ENCODE results near the gene PARP16. TPM values are rescaled to one million over a fixed set of nuclear protein-coding genes. Genes with fewer than 3 reads are reported as not detected.
A peak's percentile ranks its signal among the peaks of the same experiment; 100 is the strongest.

The PARP16 gene
- total and polyA plus RNA-seq, 9 of the 15 experiments (the other 6 are each of a cell fraction or from before 2014, with no cell fraction given): 3.0 to 9.9 (median 5.8) TPM

GRCh38 chr15:65215496-65215895 lies 71.2 kb downstream of the PARP16 start (continued):
- TF ChIP-seq TBL1XR1 (IDR thresholded peaks at IDR 0.05; ENCODE audit: low read length in 2 of 2) (no peak), ZNF3 (CRISPR knock-in tag; IDR thresholded peaks at IDR 0.05) (no peak), PRDM10 (IDR thresholded peaks at IDR 0.05; ENCODE audit: partially characterized antibody) (no peak), KLF16 (IDR thresholded peaks at IDR 0.05) (no peak), RBM34 (IDR thresholded peaks at IDR 0.05; ENCODE audit: borderline replicate concordance, insufficient read depth, low read length) (no peak), BCOR (IDR thresholded peaks at IDR 0.05) (peak; percentile 55; the same call in 1 of the 2 replicates)
- TF ChIP-seq, protein P1, sequence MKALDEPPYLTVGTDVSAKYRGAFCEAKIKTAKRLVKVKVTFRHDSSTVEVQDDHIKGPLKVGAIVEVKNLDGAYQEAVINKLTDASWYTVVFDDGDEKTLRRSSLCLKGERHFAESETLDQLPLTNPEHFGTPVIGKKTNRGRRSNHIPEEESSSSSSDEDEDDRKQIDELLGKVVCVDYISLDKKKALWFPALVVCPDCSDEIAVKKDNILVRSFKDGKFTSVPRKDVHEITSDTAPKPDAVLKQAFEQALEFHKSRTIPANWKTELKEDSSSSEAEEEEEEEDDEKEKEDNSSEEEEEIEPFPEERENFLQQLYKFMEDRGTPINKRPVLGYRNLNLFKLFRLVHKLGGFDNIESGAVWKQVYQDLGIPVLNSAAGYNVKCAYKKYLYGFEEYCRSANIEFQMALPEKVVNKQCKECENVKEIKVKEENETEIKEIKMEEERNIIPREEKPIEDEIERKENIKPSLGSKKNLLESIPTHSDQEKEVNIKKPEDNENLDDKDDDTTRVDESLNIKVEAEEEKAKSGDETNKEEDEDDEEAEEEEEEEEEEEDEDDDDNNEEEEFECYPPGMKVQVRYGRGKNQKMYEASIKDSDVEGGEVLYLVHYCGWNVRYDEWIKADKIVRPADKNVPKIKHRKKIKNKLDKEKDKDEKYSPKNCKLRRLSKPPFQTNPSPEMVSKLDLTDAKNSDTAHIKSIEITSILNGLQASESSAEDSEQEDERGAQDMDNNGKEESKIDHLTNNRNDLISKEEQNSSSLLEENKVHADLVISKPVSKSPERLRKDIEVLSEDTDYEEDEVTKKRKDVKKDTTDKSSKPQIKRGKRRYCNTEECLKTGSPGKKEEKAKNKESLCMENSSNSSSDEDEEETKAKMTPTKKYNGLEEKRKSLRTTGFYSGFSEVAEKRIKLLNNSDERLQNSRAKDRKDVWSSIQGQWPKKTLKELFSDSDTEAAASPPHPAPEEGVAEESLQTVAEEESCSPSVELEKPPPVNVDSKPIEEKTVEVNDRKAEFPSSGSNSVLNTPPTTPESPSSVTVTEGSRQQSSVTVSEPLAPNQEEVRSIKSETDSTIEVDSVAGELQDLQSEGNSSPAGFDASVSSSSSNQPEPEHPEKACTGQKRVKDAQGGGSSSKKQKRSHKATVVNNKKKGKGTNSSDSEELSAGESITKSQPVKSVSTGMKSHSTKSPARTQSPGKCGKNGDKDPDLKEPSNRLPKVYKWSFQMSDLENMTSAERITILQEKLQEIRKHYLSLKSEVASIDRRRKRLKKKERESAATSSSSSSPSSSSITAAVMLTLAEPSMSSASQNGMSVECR (CRISPR knock-in tag; IDR thresholded peaks at IDR 0.05): no peak

All from K562 (cell line).